Astrocyte of the hippocampus (primary cell): Measurements from ENCODE around the gene CNIH3.

Experiments
- DNase-seq: peaks from one replicate; pipeline ENCODE4 v3.0.0; 2011; ENCODE audit warnings: low read depth, low spot score

CNIH3 gene

DNA sequence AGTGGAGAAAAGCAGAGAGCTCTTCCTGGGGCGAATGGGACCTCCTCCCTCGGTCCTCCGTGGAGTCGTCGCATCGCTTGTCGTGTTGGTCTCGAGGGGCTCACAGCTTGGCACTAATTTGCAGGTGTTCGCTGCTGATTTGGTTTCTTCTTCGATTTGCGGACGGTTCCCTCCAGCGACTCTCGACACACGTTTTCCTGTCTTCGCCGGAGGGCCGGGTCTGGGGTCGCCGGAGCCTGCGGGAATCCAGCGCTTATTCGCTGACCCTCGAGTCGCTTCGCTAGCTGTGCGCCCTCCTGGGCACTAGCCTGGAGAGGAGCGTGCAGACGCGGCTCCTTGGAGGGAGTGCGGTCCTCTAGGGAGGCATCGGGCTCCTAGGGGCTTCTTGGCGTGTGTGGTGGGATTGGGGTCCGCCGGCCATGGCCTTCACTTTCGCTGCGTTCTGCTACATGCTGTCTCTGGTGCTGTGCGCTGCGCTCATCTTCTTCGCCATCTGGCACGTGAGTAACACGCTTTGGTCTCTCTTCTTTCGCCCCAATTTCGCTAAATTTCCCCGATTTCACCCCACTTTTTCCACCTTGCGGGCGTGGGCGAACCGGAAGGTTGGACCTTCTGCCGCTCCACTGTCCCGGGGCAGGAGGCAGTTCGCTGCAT lies 766 bp downstream of the CNIH3 start:
- peak; percentile 61 for DNase-seq

DNA sequence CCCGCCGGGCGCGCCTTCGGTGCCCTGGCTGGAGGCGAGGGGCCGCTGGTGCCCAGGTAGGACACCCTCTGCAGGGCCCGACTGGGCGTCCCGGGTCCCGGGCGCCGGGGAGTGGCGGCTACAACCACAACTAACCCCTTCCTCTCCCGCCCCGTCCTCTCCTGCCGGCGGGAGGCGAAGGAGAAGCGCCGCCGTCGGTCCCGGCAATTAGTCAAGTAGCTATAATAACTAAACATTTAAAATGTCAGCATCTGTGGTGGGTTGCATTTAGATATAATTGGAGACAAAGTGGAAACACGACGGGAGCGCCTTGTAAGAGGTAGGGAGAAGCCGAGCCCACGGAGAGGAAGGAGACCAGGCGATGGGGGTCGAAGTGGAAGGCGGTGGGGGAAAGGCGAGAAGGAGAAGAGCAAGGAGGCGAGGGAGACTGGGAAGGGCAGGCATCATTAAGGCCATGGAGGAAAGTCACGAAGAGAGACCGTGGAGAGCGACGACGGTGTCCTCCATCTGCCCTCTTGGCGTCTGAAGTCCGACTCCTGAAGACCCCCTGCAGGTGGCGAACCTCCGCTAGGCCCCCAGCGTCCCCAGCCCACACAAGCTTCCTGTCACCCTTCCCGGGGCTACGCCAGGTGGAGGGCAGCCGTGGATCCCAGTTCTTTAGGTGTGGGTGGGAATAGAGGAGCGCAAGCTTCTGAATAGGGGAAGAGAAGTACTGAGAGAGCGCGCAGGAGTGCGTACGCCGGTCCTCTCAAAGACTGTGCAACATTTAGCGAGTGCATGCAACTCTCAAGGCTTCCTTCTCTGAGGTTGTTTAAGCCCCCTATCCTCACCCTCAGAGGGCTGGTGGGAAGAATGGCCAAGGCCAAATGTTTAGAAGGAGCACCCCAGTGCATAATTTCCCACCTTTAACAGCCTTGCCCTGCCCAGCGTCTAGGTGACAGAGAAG lies 1.6 kb downstream of the CNIH3 start:
- peak; percentile 56 for DNase-seq

DNA sequence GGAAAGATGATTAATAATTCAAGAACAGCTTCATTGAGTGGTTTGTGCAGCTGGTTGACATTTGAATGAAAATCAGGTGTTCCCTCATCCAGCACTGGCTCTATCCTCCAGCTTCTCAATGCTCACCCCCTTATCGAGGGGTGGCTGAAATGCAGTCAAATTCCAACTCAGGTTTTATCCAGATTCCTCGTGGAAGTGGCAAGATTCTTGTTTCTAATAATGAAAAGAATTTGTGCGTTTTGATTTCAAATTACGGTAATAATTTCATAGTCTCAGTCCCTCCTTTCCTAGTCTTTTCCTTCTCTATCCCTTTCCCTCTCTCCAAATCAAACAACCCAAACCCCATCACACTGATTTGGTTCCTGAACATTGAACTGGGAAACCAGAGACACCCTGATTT lies 3.1 kb downstream of the CNIH3 start:
- peak; percentile 28 for DNase-seq

DNA sequence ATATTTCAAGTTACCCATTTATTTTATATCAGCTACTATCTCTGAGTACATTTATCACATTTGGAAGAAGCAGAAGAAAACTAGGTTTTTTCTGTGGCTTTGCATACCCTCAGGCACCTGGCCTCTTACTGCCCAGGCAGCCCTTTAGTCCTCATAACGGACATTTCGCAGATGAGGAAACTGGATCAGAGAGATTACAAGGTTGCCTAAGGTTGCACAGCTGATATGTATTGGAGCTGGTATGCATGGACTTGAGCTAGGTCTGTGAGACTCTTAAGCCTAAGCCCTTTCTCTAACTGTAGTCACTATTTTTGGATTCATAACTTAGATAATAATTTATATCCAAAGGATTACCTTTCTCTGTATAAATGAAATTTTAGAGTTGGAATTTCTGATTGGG lies 4.0 kb downstream of the CNIH3 start:
- no peak for DNase-seq

DNA sequence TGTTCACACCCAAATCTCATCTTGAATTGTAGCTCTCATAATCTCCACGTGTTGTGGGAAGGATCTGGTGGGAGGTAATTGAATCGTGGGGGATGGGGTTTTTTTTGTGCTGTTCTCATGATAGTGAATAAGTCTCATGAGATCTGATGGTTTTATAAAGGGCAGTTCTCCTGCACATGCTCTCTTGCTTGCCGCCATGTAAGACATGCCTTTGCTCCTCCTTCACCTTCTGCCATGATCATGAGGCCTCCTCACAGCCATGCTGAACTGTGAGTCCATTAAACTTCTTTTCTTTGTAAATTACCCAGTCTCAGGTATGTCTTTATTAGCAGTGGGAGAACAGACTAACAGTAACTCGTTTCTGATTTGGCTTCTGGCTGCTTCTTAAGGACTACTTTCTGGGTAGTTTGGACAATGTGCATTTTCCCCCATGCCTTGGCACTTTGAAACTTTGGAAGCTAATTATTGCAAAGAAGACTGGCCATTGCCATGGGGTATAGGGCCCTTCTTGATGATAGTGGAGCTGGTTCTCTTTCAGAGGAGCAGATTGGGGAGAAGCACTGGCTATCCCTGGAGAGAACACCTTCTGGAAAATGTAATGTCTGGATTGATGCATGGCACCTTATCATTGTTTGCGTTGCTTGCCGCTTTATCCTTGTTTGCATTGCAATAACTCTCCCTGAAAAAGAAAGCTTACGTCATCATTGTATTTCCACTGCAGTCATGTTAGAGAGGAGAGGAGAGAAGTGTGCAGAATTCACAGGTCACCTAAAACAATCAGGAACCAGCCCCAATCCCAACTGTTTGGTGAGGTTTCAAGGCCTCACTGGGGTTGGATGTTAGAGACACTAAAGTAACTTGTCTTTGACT lies 5.9 kb downstream of the CNIH3 start:
- DNase-seq, result no peak

DNA sequence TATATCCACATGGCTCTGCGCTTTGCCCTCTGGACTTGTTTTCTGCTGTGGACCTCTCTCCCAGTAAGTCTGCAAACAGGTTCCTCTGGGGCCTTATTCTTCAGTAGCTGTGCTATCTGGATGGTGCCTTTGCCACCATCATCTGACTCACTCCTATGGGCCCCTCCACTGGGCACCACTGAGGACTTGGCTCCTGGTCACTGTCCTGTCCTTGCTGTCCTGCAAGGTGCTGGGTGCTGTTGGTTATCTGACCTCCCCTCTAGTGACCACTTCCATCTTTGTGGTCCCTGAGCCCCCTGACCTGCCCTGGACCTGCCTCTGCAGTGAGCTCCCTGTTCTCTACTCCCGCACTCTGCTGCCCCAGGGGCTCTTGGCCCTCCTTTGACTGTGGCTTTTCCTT lies 6.7 kb downstream of the CNIH3 start:
- DNase-seq, result no peak

DNA sequence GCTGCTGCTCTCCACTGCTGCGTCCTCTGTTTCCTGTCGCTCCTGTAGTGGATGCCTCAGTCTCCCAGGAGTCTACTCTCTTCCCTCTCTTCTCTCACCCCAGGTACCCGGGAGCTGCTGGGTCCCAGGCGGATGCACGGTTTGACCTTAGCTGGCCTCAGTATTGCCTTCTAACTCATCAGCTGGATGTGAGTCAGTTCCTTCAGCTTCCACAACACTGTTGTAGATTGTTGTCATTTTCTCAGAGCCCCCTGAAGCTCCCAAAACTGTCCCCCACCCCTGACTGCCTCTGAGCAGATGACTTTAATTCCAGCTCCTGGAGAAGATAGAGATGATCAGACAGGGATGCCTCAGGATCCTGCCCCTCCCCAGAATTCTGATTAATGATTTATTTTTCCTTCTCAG lies 7.2 kb downstream of the CNIH3 start:
- peak; percentile 57 for DNase-seq

DNA sequence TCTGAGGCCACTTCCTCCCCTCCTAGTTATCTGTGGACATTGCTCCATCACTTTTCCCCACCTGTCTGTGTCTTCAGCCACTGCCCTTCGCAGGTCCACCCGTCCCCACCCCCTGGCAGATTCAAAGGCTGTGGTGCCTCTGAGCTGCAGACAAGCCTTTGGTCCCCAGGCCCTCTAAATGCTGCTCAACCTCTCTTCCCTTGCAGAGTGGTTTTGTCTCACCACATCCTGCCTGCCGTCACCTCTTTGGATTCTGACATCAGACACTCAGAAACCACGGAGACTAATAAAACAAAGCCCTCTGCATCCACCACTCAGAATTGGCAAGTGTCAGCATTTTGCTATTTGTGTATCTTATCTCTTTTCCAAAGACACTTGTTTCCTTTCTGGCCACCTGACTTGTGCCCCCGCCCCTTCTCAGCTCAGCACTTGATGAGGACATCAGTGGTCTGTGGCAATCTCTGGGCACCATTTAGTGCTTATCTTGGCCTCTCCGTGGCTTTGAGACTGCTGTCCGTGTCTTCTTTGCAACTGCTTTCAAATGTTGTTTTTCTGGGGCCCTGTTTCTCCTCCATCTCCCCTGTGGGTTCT lies 7.7 kb downstream of the CNIH3 start:
- peak; percentile 96 for DNase-seq

DNA sequence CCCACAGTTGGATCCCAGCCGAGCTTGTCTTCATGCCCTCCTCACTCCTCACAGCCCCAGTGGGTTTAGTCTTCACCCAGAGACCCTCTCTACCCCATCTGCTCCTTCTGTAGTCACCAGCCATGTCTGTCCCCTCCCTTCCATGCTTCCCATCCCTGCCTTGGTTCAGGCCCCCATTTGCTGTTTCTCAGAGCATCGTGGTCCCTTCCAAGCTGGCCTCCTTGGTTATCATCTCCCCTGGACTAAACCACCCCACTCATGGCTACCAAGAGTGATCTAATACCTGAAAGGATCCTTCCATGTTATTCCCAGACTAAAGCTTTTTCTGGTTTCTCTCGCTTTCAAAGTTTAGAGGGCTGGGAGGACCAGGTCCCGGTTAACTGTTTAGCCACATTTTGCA lies 8.3 kb downstream of the CNIH3 start:
- no peak for DNase-seq

DNA sequence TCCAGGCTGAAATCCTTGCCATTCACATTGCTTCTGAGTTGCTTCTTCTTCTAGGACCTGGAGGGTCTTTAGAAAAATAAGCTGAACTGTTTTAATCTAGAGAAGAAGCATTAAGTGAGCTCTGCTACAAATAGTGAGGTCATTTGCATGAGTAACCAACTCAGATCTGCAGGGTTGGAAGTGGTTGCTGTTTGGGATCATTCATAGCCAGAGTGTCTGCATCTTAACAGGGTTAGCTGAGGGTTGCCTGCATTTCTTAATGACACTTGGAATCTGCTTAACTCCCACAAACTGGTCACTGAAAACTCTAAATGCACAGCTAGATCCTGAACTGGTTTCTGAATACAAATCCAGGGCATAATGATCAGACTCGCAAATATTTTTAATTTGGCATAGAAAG lies 9.9 kb downstream of the CNIH3 start:
- DNase-seq, result peak; percentile 91

DNA sequence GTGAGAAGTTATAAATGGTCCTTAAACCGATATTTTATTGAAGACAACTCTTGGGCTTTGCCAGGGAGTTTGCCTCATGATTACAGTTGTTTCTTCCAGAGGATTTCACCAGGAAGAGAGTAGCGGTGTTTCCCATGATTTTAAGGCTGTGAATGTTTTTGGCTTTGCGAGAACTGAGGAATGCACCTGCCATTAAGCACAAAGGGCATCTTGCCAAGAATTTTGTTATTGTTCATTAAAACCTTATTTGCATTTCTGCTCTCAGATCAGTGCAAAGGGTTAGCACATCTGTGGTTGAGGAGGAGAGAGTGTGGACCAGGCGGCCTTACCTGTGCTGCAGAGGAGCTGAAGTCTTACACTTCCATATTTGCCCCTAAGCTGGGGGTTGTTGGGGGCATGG lies 13.8 kb downstream of the CNIH3 start:
- peak; percentile 59 for DNase-seq

DNA sequence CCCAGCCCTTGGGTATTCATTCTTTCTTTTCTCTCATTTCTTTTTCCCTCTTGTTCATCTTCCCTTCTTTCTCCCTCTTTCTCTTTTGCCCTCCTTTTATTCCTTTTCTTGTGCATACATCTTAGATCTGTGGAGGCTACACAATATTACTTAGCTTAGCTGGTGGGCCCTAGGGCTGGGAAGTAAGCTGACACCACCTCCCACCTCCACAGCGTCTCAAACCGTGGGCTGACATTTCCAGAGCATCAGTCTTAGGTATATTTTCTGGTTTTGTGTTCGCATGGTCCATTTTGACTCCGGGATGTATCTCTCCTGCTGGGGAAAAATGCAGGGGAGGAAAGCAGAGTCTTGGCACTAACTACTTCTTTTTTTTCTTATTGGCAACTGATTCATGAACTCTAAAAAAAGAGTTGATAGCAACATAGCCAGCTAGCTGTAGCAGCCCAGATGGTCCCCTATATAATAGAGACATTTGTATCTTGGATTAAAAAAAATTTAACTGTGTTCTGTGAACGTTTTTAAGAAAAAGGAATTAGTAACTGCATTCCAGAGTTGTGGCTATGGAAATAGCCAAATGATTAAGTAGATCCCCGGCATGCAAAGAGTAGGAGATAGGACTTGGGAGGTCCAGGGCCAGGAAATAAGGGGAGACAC lies 15.5 kb downstream of the CNIH3 start:
- peak; percentile 56 for DNase-seq

DNA sequence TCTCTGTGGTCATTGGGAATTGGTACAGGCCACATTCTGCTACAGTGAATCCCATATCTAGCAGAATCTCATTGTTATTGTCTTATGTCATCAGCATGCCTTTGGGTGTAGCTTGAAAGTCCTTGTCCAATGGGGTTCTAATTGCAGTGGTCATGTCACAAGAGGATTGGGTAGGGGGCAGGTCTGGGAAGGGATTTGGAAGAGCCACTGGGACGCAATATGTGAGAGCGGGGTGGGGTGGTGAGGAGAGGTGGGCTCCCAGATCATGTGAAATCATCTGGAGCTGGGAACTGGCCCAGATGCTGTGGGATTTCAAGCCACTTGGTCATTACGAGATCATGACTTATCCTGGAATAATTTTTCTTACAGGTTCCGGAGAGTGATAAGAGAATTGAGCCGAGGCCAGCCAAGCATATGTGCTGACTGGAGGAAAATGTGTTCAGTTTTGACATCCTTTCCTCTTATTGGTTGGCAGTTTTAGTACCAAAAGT lies 16.3 kb downstream of the CNIH3 start:
- peak; percentile 92 for DNase-seq

DNA sequence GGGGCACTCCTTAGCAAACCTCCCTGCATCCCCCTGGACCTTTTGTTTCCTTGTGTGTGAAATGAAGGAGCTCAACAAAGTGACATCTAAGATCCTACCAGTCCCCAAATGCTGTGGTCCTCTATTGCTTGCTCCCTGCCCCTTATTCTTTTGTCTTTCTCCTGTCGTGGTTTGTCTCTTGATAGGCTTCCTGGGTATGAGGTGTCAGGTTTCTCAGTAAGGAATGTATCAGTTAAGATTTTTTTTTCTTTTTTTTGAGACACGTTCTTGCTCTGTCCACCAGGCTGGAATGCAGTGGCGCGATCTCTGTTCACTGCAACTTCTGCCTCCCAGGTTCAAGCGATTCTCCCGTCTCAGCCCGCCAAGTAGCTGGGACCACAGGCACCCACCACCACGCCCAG lies 16.8 kb downstream of the CNIH3 start:
- peak; percentile 80 for DNase-seq

DNA sequence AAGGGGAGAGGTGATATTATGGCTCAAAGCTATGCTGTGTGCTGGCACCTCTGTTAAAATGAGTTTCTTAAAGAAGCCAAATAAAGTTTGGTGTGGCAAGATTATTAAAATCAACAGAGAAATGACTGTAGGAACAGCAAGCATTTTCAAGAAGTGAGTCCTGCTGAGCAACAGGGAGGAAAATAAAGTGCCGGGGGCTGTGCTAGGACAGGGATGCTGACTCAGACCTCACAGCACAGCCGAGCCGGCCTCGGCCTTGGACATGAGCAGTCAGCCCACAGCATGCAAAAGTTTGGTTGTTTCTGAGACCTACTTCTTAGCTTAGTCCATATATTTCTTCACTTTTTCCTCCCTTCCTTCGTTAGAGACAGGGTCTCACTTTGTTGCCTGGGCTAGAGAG lies 19.2 kb downstream of the CNIH3 start:
- DNase-seq, result peak; percentile 89

DNA sequence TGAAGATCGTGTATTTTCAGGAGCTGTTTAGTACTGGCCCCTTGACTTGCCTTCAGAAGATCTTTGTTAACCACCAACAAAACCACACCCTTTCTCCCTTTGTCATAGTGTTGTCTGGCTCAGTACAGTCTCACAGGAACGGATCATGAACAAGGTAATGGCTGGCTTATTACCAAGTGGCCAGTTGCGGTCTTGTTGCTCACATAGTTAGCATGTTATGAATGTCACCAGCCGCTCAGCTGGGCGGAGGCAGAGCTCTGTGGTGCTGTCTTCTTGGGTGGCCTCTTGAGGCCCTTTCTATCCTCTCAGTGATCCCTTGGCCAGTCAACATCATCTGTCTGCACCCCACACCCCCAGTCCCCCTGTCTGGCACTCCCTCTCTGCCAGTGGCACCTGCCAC lies 21.4 kb downstream of the CNIH3 start:
- peak; percentile 99 for DNase-seq

DNA sequence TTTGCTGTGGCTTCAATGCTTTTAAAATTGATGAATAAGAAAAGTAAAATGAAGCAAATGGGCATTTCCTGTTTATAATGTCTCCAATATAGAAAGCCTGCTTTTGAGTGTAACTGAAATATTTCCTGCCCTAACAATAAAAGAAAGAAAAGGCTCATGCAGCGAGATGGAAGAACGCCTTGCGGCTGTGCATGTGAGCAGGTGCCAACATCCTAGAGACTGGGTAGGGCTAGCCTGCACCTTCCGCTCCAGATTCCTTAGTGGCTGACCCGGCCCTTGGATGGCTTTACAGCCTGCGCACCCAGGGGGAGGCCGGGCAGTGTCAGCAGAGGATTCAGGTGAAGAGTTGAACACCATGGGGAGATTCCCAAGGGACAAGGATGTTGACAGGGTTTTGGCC lies 21.8 kb downstream of the CNIH3 start:
- peak; percentile 77 for DNase-seq

DNA sequence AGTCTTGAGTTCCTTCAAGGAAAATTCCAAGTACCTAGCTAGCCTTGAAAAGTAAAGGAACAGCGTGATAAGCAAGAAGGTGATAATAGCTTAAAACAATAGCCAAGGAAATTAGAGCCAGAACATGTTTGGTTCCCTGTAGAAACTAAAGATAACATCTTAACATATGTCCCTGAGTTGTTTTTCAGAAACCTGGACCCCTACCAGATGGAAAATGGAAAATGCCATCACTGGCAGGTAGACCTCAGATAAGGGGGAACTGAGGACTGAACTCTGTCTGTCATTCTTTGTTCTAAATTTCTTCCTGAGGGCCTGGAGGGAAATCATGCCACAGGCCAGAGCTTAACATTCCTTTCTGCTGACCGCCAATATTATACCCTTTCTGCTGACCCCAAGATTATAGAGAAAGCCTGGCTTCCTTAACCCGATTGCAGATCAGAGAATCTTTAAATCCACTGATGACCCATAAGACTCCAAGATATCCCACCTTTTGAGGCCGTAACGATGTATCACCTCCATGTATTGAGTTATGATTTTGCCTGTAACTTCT lies 23.4 kb downstream of the CNIH3 start:
- no peak for DNase-seq

DNA sequence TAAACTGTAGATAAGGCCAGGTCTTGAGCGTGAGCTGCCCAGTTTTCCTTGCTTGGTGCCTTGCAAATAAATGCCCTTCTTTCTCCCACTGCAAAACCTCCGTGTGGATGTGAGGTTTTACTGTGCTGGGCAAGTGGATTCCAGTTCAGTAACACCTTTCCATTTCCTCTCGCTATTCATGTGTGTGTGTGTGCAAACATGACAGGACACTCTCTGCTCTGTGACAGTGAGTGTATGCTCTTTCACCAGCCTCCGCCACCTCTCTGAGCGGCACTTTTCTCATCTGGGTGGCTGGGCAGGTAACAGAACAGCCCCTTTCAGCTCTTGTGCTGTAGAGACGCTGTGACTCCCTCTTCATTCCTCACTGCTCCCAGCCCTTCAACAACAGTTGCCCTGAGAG lies 23.9 kb downstream of the CNIH3 start:
- DNase-seq, result no peak

DNA sequence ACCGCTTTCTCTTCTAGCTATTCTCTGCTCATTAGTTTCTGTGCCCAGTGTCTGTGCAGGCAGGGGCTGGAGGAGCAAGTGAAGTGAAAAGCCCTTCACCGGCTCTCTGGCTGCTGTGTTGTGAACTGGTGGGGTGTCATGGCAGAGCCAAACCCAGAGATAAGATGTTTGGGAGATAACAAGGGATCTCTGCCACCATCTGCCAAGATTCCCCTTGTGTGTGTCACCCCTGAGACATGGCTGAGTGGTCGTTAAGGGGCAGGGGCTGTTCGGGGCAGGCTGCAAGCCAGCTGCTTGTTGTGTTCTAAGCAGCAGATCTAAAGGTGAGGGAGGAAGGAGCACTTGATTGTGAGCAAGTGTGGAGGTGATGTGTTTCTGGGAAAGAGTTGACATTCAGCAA lies 24.5 kb downstream of the CNIH3 start:
- DNase-seq, result no peak

DNA sequence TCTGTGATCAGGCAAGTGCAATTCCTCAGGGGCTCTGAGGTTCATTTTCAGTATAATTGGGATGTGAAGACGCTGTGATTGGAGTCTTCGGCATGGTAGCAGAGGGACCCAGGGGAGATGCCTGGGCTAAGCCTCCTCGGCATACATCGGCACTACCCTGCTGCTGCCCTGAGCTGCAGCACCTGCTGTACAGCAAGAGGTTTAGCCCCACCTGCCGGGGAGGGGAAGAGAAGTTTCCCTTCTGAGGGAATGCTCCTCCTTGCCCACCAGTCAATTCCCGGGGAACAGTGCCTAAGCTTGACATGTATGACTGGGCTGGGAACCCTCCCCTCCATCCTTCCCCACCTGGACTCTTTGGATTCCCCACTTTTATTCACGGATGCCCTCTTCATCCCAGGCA lies 24.9 kb downstream of the CNIH3 start:
- DNase-seq, result no peak
